NCI-H1436 (cell line): ENCODE measurements around the gene RPS23.
A peak's percentile ranks its signal among the peaks of the same experiment; 100 is the strongest.

Source experiments
- DNase-seq: peaks from one replicate; lab custom pipeline; 2025; lab: John Stamatoyannopoulos, UW

Gene RPS23

GRCh38 chr5:82244854-82245635 is 33.1 kb downstream of the RPS23 start:
- DNase-seq, result no peak

- DNase-seq, result no peak
Measured at GRCh38 chr5:82244151-82244550, 34.0 kb downstream of the RPS23 start.

- DNase-seq, result peak; percentile 72
Measured at GRCh38 chr5:82234885-82235284, 43.3 kb downstream of the RPS23 start.

GRCh38 chr5:82225525-82226172 is 52.5 kb downstream of the RPS23 start:
- peak; percentile 55 for DNase-seq
